Neural crest cell (in vitro differentiated cells): Measurements from ENCODE around the gene DOCK3. TPM values are rescaled to one million over a fixed set of nuclear protein-coding genes. Genes with fewer than 3 reads are reported as not detected.

Experiments used
- DNase-seq: peaks from one replicate; pipeline ENCODE4 v3.0.0; 2021; ENCODE audit warnings: low read depth, mixed read lengths, low spot score
- H3K27ac Mint-ChIP-seq: one replicate; pipeline ENCODE4 v1.8.0; 2021; ENCODE audit warnings: mild to moderate bottlenecking, mixed read lengths; ENCODE audit not compliant: unreplicated experiment
- H3K27me3 Mint-ChIP-seq: 2 replicates; pipeline ENCODE4 v1.8.0; 2021; ENCODE audit warnings: low read depth, mild to moderate bottlenecking, mixed read lengths
- H3K36me3 Mint-ChIP-seq: 2 replicates; pipeline ENCODE4 v1.8.0; 2021; ENCODE audit warnings: low read depth, mild to moderate bottlenecking, mixed read lengths
- H3K4me1 Mint-ChIP-seq: 2 replicates; pipeline ENCODE4 v1.8.0; 2021; ENCODE audit warnings: mixed read lengths
- H3K4me3 Mint-ChIP-seq: one replicate; pipeline ENCODE4 v1.8.0; 2021; ENCODE audit warnings: mild to moderate bottlenecking, mixed read lengths
- H3K9me3 Mint-ChIP-seq: 2 replicates; pipeline ENCODE4 v1.8.0; 2021; ENCODE audit warnings: mixed read lengths
- CTCF ChIP-seq: fragments of 200-600 bp; sonication (generic); conservative IDR thresholded peaks from 2 replicates; pipeline ENCODE4 v1.5.0; 2021; ENCODE audit warnings: antibody characterized with exemption, mild to moderate bottlenecking
- total RNA-seq: library from RNA; stranded (reverse); gene quantifications from 2 replicates; pipeline ENCODE4 v1.2.1, GENCODE V29; 2021

Gene DOCK3
- total RNA-seq, 1 donor from 2014 or later = 5.0 TPM

GRCh38 chr3:50689558-50689957, 14.8 kb downstream of the DOCK3 start:
- no peak for DNase-seq
- TF ChIP-seq CTCF = no peak
- no peaks in the 10 kb centered on the region for H3K27me3 Mint-ChIP-seq

GRCh38 chr3:50695031-50695430, 20.3 kb downstream of the DOCK3 start:
- peaks cover 10% of the 10 kb centered on the region for H3K9me3 Mint-ChIP-seq
- TF ChIP-seq CTCF = no peak

More at GRCh38 chr3:50689558-50689957, 14.8 kb downstream of the DOCK3 start:
- Mint-ChIP-seq H3K4me1 (peaks cover 4% of the 10 kb centered on the region), H3K36me3 (no peaks in the 10 kb centered on the region), H3K27ac (no peak overlapping the region), H3K9me3 (no peaks in the 10 kb centered on the region), H3K4me3 (no peak overlapping the region)

GRCh38 chr3:50696276-50696675, 21.5 kb downstream of the DOCK3 start:
- no peak overlapping the region for H3K4me3 Mint-ChIP-seq
- H3K9me3 Mint-ChIP-seq = peaks cover 13% of the 10 kb centered on the region
- no peak for TF ChIP-seq CTCF
- H3K36me3 Mint-ChIP-seq = peaks cover 4% of the 10 kb centered on the region
- no peaks in the 10 kb centered on the region for H3K27me3 Mint-ChIP-seq
- no peak for DNase-seq
- no peak overlapping the region for H3K27ac Mint-ChIP-seq
- no peaks in the 10 kb centered on the region for H3K4me1 Mint-ChIP-seq

More at GRCh38 chr3:50695031-50695430, 20.3 kb downstream of the DOCK3 start:
- DNase-seq = no peak
- H3K4me1 Mint-ChIP-seq = no peaks in the 10 kb centered on the region
- no peak overlapping the region for H3K27ac Mint-ChIP-seq
- H3K4me3 Mint-ChIP-seq = no peak overlapping the region
- H3K27me3 Mint-ChIP-seq = no peaks in the 10 kb centered on the region
- H3K36me3 Mint-ChIP-seq = peaks cover 4% of the 10 kb centered on the region

- Mint-ChIP-seq H3K9me3 (peaks cover 19% of the 10 kb centered on the region), H3K27me3 (no peaks in the 10 kb centered on the region), H3K36me3 (peaks cover 10% of the 10 kb centered on the region), H3K4me3 (no peak overlapping the region), H3K4me1 (no peaks in the 10 kb centered on the region), H3K27ac (no peak overlapping the region)
- no peak for DNase-seq
- no peak for TF ChIP-seq CTCF
Measured at GRCh38 chr3:50698269-50698668, 23.5 kb downstream of the DOCK3 start.

- Mint-ChIP-seq H3K27me3 (no peaks in the 10 kb centered on the region), H3K27ac (no peak overlapping the region), H3K4me3 (no peak overlapping the region), H3K9me3 (peaks cover 2% of the 10 kb centered on the region), H3K4me1 (no peaks in the 10 kb centered on the region), H3K36me3 (no peaks in the 10 kb centered on the region)
- no peak for DNase-seq
- TF ChIP-seq CTCF = no peak
Measured at GRCh38 chr3:50708620-50709019, 33.9 kb downstream of the DOCK3 start.

GRCh38 chr3:50714946-50715345, 40.2 kb downstream of the DOCK3 start:
- Mint-ChIP-seq H3K27ac (no peak overlapping the region), H3K9me3 (no peaks in the 10 kb centered on the region), H3K36me3 (no peaks in the 10 kb centered on the region), H3K4me3 (no peak overlapping the region), H3K27me3 (no peaks in the 10 kb centered on the region), H3K4me1 (no peaks in the 10 kb centered on the region)
- TF ChIP-seq CTCF = no peak
- no peak for DNase-seq
